Measurements from ENCODE around the gene C1QL1. TPM values are rescaled to one million over a fixed set of nuclear protein-coding genes. Genes with fewer than 3 reads are reported as not detected.

Gene C1QL1
- total and polyA plus RNA-seq, 2 experiments from 2014 or later = 12.8 to 54.9 TPM

DNA sequence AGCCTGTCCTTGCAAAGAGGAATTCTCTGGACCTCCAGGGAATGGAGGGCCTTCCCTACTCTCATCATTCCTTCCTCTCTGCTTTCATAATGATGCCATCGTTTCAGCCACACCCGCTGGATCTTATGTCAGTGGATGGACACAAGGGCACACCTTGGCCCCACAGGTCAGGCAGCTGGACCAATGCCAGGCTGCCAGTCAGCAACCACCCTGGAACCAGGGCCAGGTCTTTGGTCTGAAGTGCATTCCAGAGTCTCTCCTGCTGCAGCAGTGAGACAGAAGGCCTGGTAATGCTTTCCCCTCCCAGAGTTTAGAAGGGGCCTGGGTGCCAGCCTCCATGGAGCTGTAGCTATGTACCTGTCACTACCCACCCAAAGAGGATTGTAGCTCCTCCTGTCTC, 7.4 kb downstream of the C1QL1 start:
- no peak for TF ChIP-seq EZH2phosphoT487 (IDR thresholded peaks at IDR 0.05; ENCODE audit: low read depth, severe bottlenecking, unreplicated experiment)
- TF ChIP-seq, protein P1, sequence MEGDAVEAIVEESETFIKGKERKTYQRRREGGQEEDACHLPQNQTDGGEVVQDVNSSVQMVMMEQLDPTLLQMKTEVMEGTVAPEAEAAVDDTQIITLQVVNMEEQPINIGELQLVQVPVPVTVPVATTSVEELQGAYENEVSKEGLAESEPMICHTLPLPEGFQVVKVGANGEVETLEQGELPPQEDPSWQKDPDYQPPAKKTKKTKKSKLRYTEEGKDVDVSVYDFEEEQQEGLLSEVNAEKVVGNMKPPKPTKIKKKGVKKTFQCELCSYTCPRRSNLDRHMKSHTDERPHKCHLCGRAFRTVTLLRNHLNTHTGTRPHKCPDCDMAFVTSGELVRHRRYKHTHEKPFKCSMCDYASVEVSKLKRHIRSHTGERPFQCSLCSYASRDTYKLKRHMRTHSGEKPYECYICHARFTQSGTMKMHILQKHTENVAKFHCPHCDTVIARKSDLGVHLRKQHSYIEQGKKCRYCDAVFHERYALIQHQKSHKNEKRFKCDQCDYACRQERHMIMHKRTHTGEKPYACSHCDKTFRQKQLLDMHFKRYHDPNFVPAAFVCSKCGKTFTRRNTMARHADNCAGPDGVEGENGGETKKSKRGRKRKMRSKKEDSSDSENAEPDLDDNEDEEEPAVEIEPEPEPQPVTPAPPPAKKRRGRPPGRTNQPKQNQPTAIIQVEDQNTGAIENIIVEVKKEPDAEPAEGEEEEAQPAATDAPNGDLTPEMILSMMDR (IDR thresholded peaks at IDR 0.05; ENCODE audit: poor library complexity) = no peak
- no peak for TF ChIP-seq EZH2 (IDR thresholded peaks at IDR 0.05; ENCODE audit: borderline replicate concordance)
- no peak overlapping the region for H3K4me2 ChIP-seq
- no peaks in the 10 kb centered on the region for H4K20me1 ChIP-seq (ENCODE audit: insufficient read depth, poor library complexity, severe bottlenecking)
- H3K4me1 ChIP-seq (ENCODE audit: insufficient read depth) = peaks cover 4% of the 10 kb centered on the region
- H3K4me3 ChIP-seq = no peak overlapping the region
- H3K27ac ChIP-seq = no peak overlapping the region
- no peak overlapping the region for H2AFZ ChIP-seq
- no peaks in the 10 kb centered on the region for H3K79me2 ChIP-seq
- no peak for DNase-seq (ENCODE audit: low spot score)
- no peaks in the 10 kb centered on the region for H3K9me2 ChIP-seq (replicated peaks; ENCODE audit: insufficient read depth)
- H3K27me3 ChIP-seq = peaks cover 13% of the 10 kb centered on the region
- H3K36me3 ChIP-seq (replicated peaks; ENCODE audit: insufficient read depth, low read depth) = no peaks in the 10 kb centered on the region
- H3K9me3 ChIP-seq (ENCODE audit: low read depth) = no peaks in the 10 kb centered on the region
- 81% methylated on average over 2 of the region's 2 CpGs for WGBS (ENCODE audit: low lambda C conversion rate, missing lambda C conversion rate)

DNA sequence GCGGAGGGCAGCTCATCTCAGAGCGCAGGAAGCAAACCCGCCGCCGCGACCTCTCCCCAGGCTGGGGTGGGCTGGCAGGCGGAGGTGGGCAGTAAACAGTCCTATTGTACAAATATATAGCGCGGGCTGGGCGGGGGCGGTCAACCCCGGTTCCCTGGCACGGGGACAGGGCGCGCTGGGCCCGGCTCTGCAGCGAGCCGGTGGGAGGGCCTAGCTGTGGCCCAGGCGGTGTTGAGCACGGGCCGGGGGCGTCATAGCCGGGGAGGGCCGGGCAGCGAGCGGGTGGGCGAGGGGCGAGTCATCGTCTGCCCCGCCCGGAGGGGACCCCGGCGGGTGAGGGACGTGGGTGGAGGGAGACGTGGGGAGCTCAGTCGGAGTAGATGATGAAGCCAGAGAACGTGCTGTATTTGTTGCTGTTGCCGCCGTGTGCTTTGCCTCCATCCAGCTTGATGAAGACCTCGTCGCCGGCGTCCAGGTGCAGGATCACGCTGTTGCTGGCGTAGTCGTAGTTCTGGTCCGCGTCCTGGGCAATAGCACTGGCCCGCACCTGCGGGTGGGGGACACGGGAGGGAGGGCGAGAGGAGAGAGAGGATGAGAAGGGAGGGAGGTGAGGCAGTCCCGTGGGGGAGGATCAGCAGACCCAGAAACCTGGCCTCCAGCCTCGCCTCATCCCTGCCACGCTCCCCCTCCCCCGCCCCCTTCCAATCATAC, 8.1 kb downstream of the C1QL1 start:
- TF ChIP-seq, protein P1 (IDR thresholded peaks at IDR 0.05; ENCODE audit: poor library complexity) = no peak
- TF ChIP-seq EZH2phosphoT487 (IDR thresholded peaks at IDR 0.05; ENCODE audit: low read depth, severe bottlenecking, unreplicated experiment) = no peak

DNA sequence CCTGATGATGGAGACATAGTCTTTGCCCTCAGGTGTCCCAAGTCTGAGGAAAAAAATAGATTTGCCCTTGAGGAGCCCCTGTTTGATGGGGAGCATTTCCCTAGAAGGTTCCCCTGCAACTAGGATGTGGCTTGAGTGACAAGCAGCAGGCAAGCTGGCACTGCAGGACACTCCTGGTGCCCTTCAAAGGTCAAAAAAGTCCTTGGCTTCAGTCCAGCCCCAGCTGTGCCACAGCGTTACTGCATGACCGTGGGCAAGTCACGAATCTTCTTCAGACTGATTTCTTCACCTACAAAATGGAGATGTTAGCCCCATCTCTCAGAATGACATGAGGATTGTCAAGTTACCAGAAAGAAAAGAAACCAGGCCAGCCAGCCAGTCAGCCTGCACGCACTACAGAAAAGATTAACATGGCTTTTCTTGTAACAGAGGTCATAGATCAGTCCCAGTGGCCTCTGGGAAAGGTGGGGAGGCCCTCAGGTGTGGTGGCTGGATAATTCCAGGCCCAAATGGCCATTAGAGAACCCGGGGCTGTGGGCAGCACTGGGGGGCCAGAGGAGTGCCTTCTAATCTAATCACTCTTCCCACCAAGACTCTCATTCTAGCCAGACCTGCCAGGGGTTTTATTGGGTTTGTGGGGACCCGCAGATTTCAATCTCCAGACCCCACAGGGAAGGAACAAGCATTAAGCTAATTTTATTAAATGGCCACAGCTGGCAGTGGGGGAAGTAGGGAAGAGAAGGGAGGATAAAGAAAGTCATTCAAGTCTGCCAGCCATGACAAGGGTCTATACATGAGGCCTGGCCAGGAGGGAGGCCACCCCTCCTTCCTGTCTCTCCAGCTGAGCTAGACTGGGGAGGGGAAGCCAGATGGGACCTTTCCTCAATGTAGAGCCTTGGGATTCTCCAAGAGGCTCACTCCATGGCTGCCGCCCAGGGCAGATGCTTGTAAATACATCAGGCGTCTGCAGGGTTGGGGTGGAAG, 10.8 kb downstream of the C1QL1 start:
- H3K9me3 ChIP-seq (ENCODE audit: low read depth) = no peaks in the 10 kb centered on the region
- no peaks in the 10 kb centered on the region for H4K20me1 ChIP-seq (ENCODE audit: insufficient read depth, poor library complexity, severe bottlenecking)
- TF ChIP-seq, protein P1 (IDR thresholded peaks at IDR 0.05; ENCODE audit: poor library complexity) = no peak
- TF ChIP-seq EZH2 (IDR thresholded peaks at IDR 0.05; ENCODE audit: borderline replicate concordance) = no peak
- no peak for TF ChIP-seq EZH2phosphoT487 (IDR thresholded peaks at IDR 0.05; ENCODE audit: low read depth, severe bottlenecking, unreplicated experiment)
- H3K4me3 ChIP-seq = no peak overlapping the region
- WGBS (ENCODE audit: low lambda C conversion rate, missing lambda C conversion rate) = 74% methylated on average over 8 of the region's 8 CpGs
- H3K27me3 ChIP-seq = no peaks in the 10 kb centered on the region
- no peak overlapping the region for H3K4me2 ChIP-seq
- H3K27ac ChIP-seq = no peak overlapping the region
- H3K36me3 ChIP-seq (replicated peaks; ENCODE audit: insufficient read depth, low read depth) = no peaks in the 10 kb centered on the region
- peaks cover 4% of the 10 kb centered on the region for H3K4me1 ChIP-seq (ENCODE audit: insufficient read depth)
- no peaks in the 10 kb centered on the region for H3K79me2 ChIP-seq
- DNase-seq (ENCODE audit: low spot score) = no peak
- H3K9me2 ChIP-seq (replicated peaks; ENCODE audit: insufficient read depth) = no peaks in the 10 kb centered on the region
- H2AFZ ChIP-seq = no peak overlapping the region

More for the DNA sequence above, 8.1 kb downstream of the C1QL1 start:
- H3K4me3 ChIP-seq = no peak overlapping the region
- H3K4me2 ChIP-seq = no peak overlapping the region
- 68% methylated on average over 36 of the region's 56 CpGs for WGBS (ENCODE audit: low lambda C conversion rate, missing lambda C conversion rate)
- H3K79me2 ChIP-seq = no peaks in the 10 kb centered on the region
- no peaks in the 10 kb centered on the region for H3K36me3 ChIP-seq (replicated peaks; ENCODE audit: insufficient read depth, low read depth)
- no peaks in the 10 kb centered on the region for H4K20me1 ChIP-seq (ENCODE audit: insufficient read depth, poor library complexity, severe bottlenecking)
- H3K9me2 ChIP-seq (replicated peaks; ENCODE audit: insufficient read depth) = no peaks in the 10 kb centered on the region
- no peak overlapping the region for H2AFZ ChIP-seq
- peaks cover 6% of the 10 kb centered on the region for H3K27me3 ChIP-seq
- H3K4me1 ChIP-seq (ENCODE audit: insufficient read depth) = peaks cover 4% of the 10 kb centered on the region
- H3K27ac ChIP-seq = no peak overlapping the region
- no peaks in the 10 kb centered on the region for H3K9me3 ChIP-seq (ENCODE audit: low read depth)
- DNase-seq (ENCODE audit: low spot score) = no peak
